NOMO-1 treated with DMSO at 0.1 percent for 48 hours (cell line): Measurements from ENCODE around the gene SLC38A8.

Experiments used
- DNase-seq: peaks from one replicate; lab custom pipeline; 2025; ENCODE audit not compliant: unreplicated experiment; lab: John Stamatoyannopoulos, UW

The SLC38A8 gene

DNA sequence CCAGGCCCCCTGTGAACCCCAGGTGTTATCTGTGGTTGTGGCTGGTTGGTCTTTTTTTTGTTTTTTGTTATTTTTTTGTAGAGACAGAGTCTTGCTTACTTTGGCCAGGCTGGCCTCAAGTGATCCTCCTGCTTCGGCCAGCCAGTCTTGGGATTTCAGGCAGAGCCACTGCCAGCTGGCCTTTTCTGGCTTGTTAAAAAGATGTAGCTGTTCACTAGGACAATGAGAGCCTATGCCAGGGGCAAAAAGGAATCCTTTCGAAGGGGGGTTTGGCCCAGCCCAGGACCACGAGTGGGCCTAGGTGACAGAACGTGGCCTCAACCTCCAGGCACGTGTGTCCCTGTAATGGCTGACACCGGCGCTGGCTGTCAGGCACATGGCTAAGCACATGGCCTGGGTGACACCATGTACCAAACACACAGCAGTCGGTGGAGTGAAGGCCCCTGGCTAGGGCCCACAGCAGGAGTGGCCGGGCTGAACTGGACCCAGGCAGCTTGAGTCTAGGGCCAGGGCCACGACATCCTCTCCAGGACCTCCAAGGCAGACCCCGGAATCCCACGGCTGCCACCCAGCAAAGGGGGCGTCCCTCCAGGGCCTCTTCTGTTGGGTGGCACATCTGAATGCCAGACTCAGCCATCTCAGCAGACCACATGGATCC lies 6.9 kb upstream of the SLC38A8 start:
- no peak for DNase-seq

DNA sequence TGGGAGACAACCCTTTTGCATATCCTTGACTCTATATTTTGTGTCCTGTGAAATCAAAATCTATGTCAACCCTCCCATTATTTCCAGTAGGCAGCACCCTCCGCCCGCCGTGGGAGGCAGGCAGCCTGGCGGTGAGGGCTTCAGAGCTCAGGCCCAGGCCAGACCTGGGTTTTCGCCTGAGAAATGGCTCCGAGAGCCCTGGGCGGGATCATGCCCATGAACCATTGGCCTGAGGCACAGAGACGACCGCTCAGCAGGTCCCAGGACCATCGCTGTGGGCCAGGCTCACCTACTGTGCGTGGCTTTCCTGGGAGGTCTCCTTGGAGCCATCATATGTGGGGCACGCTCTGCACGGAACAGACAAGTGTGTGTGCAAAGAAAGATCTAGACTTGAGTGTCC lies 6.3 kb upstream of the SLC38A8 start:
- DNase-seq: no peak

DNA sequence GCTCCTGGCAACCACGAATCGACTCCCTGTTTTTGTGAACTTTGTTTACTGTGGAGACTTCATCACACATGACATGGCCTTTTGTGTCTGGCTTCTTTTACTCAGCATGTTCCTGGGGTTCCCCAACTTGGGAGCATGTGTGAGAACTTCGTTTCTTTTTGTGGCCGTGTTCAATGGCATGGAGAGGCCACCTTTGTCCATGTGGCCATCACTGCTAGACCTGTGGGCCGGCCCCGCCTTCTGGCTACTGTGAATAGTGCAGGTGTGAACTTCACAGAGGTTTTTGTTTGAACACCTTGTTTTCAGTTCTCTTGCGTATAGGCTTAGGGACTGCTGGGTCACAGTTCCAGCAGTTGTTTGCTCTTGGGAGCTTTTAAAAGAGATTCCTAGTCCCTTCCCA lies 5.7 kb upstream of the SLC38A8 start:
- DNase-seq: no peak

DNA sequence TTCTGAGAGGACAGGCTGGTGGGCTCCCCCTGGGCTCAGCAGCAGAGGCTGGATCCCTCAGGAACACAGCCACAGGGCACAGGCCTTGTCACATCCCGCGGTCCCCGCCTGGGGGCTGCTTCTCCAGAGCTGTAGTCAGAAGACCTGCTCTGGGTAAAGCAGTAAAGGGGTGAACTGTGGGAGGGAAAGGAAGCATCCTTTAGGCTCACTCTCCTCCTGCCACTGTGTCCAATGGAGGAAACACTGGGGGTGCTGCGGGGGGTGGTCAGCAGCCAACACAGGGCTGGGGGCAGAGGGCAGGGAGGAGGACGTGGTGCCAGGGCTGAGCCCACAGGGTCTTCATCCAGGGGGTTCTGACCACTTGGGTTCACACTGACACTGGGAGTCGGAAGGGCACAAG lies 5.0 kb upstream of the SLC38A8 start:
- no peak for DNase-seq

DNA sequence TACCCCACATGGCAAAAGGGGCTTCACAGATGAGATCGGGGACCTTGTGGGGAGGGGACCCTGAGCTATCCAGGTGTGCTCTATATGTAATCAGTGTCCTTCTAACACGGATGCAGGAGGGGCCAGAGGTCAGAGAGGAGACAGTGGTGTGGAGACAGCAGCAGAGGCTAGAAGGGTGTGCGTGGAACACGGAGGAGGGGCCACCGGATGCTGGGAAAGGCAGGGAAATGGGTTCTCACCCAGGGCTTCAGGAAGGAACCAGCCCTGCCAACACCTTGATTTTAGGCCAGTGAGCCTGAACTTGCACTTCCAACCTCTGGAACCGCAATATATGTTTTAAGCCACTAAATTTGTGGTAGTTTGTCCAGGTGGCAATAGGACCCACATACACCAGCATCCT lies 4.6 kb upstream of the SLC38A8 start:
- DNase-seq: no peak

DNA sequence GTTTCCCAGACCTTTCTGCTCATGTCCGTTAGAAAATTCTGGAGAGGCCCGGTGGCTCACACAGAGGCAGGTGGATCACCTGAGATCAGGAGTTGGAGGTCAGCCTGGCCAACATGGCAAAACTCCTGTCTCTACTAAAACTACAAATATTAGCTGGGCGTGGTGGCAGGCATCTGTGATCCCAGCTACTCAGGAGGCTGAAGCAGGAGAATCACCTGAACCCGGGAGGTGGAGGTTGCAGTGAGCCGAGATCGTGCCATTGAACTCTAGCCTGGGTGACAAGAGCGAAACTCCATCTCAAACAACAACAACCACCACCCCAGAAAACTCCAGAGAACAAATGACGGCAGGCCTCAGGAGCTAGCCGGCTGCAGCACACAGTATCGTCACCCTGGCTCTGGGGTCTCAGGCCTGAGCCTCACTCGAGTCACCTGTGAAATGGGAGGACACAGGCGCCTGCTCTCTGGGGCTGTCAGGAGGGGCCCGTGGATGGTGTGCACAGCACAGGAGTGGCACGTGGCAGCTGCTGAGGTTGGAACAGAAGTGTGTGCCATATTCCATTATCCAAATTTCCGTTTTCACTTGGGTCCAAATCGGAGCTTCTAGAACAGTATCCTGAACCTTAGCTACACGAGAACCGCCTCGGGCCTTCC lies 3.3 kb upstream of the SLC38A8 start:
- DNase-seq: no peak

DNA sequence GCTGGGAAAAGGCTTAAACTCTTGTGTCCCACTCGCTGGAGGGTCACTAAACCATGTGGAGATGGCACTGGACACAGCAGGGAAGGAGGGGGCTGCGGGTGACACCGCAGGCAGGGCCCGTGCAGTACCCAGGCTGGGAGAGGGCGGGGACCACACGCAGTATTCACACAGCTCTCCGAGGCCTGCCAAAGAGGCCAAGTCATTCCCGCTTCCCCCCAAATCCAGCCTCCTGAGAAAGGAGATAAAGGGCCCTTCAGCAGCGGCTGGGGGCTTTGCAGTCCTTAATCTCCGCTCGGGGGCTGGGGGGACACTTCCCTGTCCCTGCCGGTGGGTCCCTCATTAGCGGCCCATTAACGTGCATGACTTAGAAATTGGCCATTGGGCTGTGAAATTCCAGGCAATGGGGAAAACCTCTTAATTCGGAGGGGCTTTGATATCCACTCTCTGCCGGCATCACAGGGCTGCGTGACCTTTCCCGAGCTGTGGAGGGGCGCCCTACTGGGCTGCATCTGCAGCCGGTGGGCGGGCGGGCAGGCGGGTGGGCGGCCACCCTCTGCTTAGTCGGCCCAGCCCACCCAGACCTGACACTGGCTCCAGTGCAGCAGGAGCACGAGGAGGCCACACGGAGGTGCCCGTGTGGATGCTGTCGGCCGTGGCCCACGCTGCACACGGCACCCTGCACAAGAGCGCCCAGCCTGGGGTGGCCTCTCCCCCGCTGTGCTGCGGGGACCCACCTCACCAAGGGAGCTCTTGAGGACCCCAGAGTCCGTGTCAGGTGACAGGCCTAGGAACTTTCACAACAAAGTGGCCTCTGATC lies 2.6 kb upstream of the SLC38A8 start:
- DNase-seq: no peak

DNA sequence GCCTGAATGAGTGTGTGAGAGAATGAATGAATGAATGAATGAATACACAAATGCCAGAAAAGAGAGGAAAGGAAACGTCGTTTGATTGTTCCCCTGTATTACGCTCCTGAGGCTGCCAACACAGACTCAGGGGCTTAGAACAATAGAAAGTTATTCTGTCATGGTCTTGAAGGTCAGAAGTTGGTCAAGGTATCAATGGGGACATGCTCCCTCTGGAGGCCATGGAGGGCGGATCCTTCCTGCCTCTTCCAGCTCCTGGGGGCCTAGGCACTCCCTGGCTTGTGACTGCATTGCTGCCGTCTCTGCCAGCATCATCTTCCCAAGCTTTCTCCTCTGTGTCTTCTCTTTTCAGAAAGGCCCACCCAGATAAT lies 1.5 kb upstream of the SLC38A8 start:
- DNase-seq: no peak

DNA sequence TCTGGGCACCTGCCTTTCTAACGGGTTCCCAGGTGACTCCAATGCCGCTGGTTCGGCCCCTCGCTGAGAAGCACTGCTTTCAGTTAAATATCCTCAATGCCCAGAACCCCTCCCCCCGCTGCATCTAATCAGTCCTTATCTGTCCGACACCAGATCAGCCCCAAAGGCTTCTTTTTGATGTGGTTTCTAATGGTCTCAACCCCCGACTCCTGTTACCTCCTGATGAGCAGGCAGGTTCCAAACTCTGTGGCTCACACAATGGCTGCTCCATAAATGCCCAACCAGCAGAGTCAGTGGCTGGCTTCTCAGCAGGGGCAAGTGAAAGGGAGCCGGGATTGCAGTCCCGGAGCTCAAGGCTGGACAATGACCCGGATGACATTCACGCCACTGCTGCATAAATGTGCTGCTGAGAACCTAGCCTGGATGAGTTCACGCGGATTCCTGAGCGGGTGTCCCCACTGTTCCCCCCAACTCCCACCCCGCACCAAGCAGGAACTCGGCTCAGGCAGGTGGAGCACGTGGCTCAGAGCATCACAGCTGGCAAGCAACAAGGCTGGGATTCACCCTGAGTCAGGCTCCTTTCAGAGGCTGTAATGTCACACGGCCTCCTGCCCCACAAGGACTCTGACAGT lies 1.0 kb upstream of the SLC38A8 start:
- no peak for DNase-seq

DNA sequence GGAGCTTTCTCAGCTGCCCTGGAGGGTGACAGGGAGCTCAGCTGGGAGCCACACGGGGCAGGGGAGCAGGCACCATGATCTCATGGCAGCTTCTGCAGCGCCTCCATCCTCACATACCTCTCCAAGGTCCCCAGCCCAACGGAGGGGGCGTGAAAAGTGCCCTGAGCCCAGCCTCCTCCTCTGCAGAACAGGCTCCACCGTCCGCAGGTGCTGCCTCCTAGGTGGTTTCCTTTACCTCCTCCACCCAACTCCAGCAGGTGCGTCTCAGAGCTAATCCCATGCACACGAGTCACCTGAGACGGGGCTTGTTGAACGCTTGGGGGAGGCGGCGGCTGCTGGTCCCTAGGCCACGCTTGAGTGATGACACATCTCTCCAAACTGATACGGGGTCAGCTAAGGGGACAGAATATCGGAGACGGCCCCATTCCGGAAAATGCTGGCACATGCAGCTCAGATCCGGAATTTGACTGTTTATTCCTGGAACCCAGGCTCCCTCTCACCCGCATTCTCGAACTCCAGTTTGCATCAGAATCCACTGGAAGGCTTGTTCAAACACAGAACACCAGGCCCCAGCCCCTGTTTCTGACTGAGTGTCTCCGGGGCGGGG lies 387 bp upstream of the SLC38A8 start:
- DNase-seq: no peak

DNA sequence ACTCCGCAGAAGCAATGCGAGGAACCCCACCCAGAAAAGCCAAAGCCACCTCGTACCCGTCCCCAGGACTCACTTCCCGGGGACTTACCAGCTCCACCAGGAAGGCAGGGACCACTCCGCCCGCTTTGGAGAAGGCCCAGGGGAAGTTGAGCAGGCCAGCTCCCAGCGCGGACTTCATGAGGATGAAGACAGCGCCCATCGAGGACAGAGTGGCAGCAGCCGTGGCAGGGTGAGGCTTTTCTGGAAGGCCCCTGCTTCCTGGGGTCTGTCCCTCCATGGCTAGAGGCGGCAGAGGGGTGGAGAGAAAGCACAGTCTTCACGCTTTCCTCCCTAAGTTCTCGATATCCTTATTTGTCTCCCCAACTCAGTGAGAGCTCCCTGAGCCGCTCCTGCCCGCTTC lies 714 bp downstream of the SLC38A8 start:
- DNase-seq: no peak

DNA sequence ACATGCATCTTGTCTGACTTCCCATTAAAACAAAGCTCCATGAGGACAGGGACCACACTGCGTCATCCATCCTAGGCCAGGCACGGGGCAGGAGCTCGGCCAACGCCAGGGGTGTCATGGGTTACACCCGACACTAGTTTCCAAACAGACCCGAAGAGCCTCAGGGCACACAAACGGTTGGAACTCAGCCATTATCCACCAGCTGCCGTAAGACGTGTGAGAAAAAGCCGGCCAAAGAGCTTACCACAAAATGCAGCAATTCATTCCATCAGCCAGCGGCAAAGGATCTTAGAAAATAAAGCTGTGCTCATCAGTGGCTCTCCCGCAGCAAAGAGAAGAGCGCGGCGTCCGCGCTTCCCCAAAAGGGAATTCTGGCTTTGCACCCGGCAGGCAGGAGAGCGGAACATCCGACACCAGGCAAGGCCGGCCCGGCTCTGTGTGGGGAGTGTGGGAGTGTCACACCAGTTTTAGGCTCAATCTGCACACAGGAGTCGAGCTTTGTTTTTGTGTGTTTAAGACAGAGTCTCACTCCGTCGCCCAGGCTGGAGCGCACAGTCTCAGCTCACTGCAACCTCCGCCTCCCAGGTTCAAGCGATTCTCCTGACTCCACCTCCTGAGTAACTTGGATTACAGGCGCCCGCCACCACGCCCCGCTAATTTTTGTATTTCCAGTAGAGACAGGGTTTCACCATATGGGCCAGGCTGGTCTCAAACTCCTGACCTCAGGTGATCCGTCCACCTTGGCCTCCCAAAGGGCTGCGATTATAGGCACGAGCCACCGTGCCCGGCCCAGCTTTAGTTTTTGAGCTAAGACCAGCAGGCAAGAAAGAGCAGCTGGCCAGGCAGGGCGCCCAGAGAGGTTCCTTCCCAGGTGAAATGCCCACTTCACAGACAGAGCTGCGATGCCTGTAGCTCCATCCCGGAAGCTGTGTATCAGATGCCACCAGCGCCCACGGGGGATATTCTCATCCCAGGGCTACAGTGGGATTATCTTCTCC lies 1.5 kb downstream of the SLC38A8 start:
- DNase-seq: no peak

DNA sequence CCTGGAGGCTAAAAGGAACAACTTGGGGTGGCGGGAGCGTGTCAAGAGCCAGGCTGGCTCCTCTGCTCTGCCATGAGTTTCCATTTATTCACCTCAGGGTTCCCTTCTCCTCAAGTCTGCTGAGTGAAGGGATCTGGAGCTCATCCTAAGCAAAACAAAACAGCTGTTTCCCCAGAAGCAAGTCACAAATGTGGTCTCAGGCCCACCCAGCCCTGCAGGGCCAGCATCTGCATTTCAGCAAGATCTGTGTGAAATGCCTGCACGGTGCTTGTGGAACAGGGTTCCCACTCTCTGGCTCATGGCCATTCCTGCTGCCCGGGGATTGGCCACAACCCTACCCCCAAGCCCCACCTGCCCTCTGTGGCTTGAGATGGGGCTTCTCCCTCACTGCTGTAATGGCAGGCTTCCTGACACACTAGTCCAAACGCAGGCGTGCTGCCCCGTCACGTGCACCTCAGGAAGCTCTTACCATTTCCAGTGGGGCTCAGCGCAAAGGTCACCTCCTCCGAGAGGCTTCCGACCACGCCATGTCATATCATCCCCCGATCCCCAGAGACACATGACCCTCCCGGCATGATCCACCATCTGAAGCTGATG lies 2.3 kb downstream of the SLC38A8 start:
- DNase-seq: no peak

DNA sequence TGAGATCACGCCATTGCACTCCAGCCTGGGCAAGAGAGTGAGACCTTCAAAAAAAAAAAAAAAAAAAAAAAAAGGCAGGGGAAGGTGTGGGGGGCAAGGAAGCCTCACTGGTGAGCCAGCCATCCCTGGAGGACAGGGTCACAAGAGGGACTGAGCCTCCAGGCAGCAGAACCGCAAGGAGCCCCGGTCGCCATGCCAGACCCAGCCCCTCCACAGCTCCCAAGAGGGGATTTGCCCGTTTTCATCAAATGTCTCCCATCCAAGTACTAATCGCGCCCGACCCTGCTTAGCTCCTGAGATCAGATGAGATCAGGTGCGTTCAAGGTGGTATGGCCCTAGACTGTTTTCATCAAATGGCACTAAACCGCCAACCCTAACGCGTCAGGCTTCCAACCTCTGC lies 2.9 kb downstream of the SLC38A8 start:
- DNase-seq: no peak

DNA sequence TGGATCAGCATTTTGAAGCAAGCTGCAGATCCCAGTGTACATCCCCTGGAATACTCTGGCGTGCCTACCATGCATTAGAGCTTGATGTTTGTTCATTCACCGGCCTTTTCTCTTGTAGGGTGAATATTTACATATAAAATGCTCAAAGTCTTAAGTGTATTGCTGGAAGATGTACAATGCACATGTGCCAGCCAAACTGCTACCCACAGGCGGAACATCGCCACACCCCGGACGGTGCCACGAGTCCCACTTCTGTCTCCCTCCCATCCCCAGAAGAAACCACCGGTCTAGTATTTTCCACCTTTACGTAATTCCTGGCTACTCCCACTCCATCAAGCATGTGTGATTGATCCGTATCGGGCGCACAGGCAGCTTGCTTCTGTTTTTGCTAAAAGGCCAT lies 4.1 kb downstream of the SLC38A8 start:
- DNase-seq: no peak

DNA sequence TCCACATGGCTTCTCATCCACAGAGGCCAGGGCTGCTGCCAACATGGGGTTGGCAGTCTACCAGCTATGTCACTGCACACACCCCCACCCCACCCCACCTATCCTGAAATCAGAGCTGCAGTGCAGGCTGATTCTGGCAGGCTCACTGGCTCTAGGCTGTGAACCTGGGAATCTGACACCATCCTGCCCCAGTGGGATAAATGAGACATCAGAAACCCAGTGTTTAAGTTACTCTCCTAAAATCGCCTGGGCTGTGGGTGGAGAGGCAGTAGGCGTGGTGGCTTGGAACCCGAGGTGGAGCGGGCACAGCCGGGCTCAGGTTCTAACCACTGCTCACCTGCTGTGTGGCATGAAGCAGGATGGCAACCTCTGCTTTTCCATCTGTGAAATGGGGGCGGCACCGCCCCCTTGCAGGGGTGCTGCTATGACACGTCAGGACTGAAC lies 5.6 kb downstream of the SLC38A8 start:
- no peak for DNase-seq

DNA sequence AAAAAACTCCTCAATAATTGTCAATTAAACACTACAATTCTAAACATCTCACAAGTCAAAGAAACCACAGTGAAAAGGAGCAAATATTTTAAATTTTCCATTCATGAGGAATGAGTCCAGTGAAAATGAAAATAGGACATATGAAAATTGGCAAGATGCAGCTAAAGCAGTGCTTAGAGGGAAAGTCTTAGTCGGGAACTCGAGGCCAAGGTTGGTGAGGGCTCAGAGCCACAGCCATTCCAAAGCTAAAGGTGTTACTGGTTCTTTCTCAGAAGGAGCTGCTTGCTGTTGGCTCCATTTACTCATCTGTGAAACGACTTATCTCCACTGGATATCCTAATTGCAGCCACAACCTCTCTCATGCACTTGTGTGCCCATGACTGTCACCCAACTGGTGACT lies 6.5 kb downstream of the SLC38A8 start:
- DNase-seq: no peak

DNA sequence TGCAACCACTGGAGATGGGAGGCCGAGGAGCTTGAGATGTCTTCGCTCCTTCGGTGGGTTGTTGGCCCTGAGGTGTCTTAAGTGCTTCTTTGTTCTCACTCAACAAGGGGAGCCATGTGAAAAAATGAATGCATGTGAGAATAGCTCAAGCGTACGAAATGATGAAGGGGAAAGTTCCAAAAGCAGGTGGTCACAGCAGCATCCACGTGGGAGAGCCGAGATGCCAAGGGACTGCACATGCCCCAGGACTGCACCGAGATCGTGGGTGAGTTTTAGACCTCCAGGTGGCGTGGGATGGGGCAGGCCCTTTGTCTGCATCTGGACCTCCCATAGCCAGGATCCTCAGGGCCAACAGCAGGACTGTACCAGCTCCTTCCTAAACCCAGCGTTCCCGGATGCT lies 8.1 kb downstream of the SLC38A8 start:
- DNase-seq: no peak

DNA sequence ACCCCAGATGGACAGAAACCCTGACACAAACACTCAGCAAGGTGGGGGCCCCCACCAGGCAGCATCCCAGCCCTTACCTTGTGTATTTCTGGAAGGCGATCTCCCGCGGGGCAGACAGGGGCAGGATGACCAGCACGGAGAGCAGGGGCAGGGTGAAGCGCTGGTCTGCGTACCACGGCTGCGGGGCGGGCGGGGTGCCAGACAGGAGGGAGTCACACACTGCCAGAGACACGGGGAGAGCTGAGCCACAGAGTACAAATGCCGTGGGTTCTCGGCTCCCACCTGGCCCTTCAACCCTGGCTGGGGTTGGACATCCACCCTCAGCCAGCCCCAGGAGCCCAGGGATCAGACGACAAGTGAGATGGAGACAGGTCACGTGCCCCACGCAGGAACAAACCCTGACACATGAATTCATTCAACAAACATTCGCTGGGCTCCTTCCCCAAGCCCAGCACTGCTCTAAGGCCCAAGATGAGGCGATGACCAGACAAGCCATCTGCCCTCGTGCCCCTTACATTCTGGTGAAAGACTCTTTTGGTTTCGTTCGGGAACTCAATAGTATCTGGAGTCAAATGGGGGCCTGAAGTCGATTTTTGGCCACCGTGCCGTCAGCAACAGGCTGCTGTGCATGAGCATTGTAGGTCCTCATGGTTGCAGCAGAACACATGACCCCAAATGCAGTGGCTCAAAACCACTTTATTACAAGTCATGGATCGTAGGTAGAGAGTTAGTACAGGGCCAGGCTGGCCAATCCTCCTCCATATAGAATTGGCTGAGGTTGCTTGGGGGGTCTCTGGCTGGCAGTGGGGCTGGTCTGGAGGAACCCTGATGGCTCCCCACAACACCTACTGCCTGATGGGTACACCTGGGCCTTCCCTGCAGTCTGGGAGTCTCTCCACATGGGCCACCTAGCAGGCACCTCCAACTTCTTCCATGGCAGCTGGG lies 9.1 kb downstream of the SLC38A8 start:
- DNase-seq: no peak
